Calu3 (cell line): ENCODE results near the gene TEX51. TPM values are rescaled to one million over a fixed set of nuclear protein-coding genes. Genes with fewer than 3 reads are reported as not detected.

Experiments used
- BruUV-seq: library from RNA; stranded (reverse); fragments of 400-500 nt; replicated peaks from 2 replicates; lab custom pipeline; 2021; lab: Mats Ljungman, UMichigan
- CTCF ChIA-PET: fragments of 300-600 bp; sonication (Branson Sonifier 250); formaldehyde crosslinking; loops from one replicate; lab custom pipeline; 2022; ENCODE audit warnings: antibody characterized with exemption; lab: Charles Lee
- DNase-seq: peaks from one replicate; pipeline ENCODE4 v3.0.0; 2022
- H3K27ac Mint-ChIP-seq: one replicate; pipeline ENCODE4 v1.8.0; 2022; ENCODE audit warnings: mixed read lengths; ENCODE audit not compliant: unreplicated experiment
- H3K27me3 Mint-ChIP-seq: one replicate; pipeline ENCODE4 v1.8.0; 2022; ENCODE audit warnings: mixed read lengths; ENCODE audit not compliant: unreplicated experiment
- H3K36me3 Mint-ChIP-seq: one replicate; pipeline ENCODE4 v1.8.0; 2022; ENCODE audit warnings: mild to moderate bottlenecking, moderate library complexity, mixed read lengths; ENCODE audit not compliant: insufficient read depth, unreplicated experiment
- H3K4me1 Mint-ChIP-seq: one replicate; pipeline ENCODE4 v1.8.0; 2022; ENCODE audit warnings: mild to moderate bottlenecking, low read depth, mixed read lengths; ENCODE audit not compliant: unreplicated experiment
- H3K4me3 Mint-ChIP-seq: one replicate; pipeline ENCODE4 v1.8.0; 2022; ENCODE audit warnings: mild to moderate bottlenecking, low read depth, moderate library complexity, mixed read lengths; ENCODE audit not compliant: unreplicated experiment
- H3K9me3 Mint-ChIP-seq: one replicate; pipeline ENCODE4 v1.8.0; 2022; ENCODE audit warnings: low read depth, mixed read lengths; ENCODE audit not compliant: unreplicated experiment
- intact Hi-C: fragments of 100-400 bp; cut with micrococcal nuclease; formaldehyde crosslinking; loops from one replicate; pipeline ENCODE4 v1.10.0; 2022; ENCODE audit not compliant: unreplicated experiment
- total RNA-seq: library from RNA; stranded (reverse); gene quantifications from 2 replicates; pipeline ENCODE4 v1.2.3, GENCODE V29; 2022
- TF ChIP-seq, protein P1 (sequence below): fragments of 200-600 bp; IDR thresholded peaks from one replicate; pipeline ENCODE4 v1.8.0; 2022; ENCODE audit warnings: antibody characterized with exemption; ENCODE audit not compliant: unreplicated experiment

TEX51 gene
- total RNA-seq, 1 experiment from 2014 or later, result not detected

- TF ChIP-seq, protein P1, sequence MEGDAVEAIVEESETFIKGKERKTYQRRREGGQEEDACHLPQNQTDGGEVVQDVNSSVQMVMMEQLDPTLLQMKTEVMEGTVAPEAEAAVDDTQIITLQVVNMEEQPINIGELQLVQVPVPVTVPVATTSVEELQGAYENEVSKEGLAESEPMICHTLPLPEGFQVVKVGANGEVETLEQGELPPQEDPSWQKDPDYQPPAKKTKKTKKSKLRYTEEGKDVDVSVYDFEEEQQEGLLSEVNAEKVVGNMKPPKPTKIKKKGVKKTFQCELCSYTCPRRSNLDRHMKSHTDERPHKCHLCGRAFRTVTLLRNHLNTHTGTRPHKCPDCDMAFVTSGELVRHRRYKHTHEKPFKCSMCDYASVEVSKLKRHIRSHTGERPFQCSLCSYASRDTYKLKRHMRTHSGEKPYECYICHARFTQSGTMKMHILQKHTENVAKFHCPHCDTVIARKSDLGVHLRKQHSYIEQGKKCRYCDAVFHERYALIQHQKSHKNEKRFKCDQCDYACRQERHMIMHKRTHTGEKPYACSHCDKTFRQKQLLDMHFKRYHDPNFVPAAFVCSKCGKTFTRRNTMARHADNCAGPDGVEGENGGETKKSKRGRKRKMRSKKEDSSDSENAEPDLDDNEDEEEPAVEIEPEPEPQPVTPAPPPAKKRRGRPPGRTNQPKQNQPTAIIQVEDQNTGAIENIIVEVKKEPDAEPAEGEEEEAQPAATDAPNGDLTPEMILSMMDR, result no peak
- Mint-ChIP-seq H3K27ac (no peak overlapping the region), H3K36me3 (no peaks in the 10 kb centered on the region), H3K4me3 (no peak overlapping the region), H3K4me1 (no peaks in the 10 kb centered on the region), H3K27me3 (peaks cover 41% of the 10 kb centered on the region), H3K9me3 (peaks cover 2% of the 10 kb centered on the region)
- no peak for DNase-seq
- BruUV-seq, result no TSS peak
- CTCF ChIA-PET, result no interaction called here
- intact Hi-C loops, result no loop called here
These were observed 42.3 kb upstream of the TEX51 start for GRCh38 chr2:126856403-126856802.

GRCh38 chr2:126857502-126857901 is 41.2 kb upstream of the TEX51 start:
- BruUV-seq, result no TSS peak
- intact Hi-C loops, result no loop called here
- no peak for DNase-seq
- H3K36me3 Mint-ChIP-seq, result no peaks in the 10 kb centered on the region
- H3K27ac Mint-ChIP-seq, result no peak overlapping the region
- H3K4me1 Mint-ChIP-seq, result no peaks in the 10 kb centered on the region
- H3K9me3 Mint-ChIP-seq, result peaks cover 2% of the 10 kb centered on the region
- peaks cover 41% of the 10 kb centered on the region for H3K27me3 Mint-ChIP-seq
- TF ChIP-seq, protein P1, result no peak
- no peak overlapping the region for H3K4me3 Mint-ChIP-seq
- CTCF ChIA-PET, result no interaction called here

GRCh38 chr2:126858013-126858412 is 40.7 kb upstream of the TEX51 start:
- CTCF ChIA-PET, result no interaction called here
- TF ChIP-seq, protein P1, result no peak
- no TSS peak for BruUV-seq
- no peak for DNase-seq
- Mint-ChIP-seq H3K27ac (no peak overlapping the region), H3K27me3 (peaks cover 41% of the 10 kb centered on the region), H3K4me1 (no peaks in the 10 kb centered on the region), H3K36me3 (no peaks in the 10 kb centered on the region), H3K9me3 (peaks cover 2% of the 10 kb centered on the region), H3K4me3 (no peak overlapping the region)
- intact Hi-C loops, result no loop called here

GRCh38 chr2:126858436-126858835 is 40.3 kb upstream of the TEX51 start:
- no peak overlapping the region for H3K27ac Mint-ChIP-seq

More at GRCh38 chr2:126858436-126858835, 40.3 kb upstream of the TEX51 start:
- Mint-ChIP-seq H3K4me3 (no peak overlapping the region), H3K36me3 (no peaks in the 10 kb centered on the region), H3K27me3 (peaks cover 40% of the 10 kb centered on the region), H3K4me1 (no peaks in the 10 kb centered on the region), H3K9me3 (peaks cover under 1% of the 10 kb centered on the region)
- CTCF ChIA-PET, result no interaction called here
- intact Hi-C loops, result no loop called here
- TF ChIP-seq, protein P1, result no peak
- BruUV-seq, result no TSS peak
- DNase-seq, result no peak
